Dermis microvascular lymphatic vessel endothelial cell (primary cell): ENCODE data around the gene BSN. TPM values are rescaled to one million over a fixed set of nuclear protein-coding genes. Genes with fewer than 3 reads are reported as not detected.
A peak's percentile ranks its signal among the peaks of the same experiment; 100 is the strongest.

Experiments used
- DNase-seq, 2 donors: peaks; one replicate each; pipeline versions ENCODE4 v3.0.0 to v3.0.0-alpha.2; 2010; ENCODE audit warnings: low read depth in 2 of 2
- total RNA-seq: library from RNA; depleted of rRNA; stranded (reverse); fragments of >200 nt; gene quantifications from 2 replicates; pipeline ENCODE4 v1.2.1, GENCODE V29; 2014

BSN gene
- total RNA-seq, 1 donor from 2014 or later: under 0.01 TPM

DNA sequence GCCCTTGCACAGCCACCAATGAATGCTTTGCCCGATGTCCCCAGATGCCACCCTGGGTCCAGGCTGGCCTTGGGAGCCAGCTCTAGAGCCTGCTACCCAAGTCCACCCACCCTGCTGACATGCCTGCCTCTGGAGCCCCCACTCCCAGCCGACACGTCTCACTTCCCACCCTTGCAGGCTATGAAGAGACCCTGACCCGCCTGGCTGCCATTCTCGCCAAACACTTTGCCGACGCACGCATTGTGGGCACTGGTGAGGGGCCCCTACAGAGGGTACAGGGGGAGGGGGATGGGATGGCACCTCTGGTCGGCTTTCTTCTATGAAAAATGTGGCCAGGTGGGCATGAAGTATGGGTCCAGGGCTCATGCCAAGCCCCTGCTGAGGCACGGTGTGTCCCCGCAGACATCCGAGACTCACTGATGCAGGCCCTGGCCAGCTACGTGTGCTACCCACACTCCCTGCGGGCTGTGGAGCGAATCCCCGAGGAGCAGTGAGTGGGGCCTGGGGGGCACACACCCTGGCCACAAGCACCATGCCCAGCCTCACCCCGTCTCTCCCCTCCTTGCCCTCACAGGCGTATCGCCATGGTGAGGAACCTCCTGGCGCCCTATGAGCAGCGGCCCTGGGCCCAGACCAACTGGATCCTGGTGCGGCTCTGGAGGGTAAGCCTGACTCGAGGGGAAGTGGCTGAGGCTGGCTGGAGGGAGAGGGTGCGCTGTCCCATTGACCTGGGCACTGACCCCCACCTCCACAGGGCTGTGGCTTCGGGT lies 159.2 kb downstream of the BSN start:
- no peak for DNase-seq

- no peak for DNase-seq
These were observed 160.7 kb downstream of the BSN start for GRCh38 chr3:49714728-49715550.

- no peak for DNase-seq
These were observed 161.4 kb downstream of the BSN start for GRCh38 chr3:49715611-49716121.

- no peak for DNase-seq
These were observed 161.9 kb downstream of the BSN start for GRCh38 chr3:49716169-49716568.

DNA sequence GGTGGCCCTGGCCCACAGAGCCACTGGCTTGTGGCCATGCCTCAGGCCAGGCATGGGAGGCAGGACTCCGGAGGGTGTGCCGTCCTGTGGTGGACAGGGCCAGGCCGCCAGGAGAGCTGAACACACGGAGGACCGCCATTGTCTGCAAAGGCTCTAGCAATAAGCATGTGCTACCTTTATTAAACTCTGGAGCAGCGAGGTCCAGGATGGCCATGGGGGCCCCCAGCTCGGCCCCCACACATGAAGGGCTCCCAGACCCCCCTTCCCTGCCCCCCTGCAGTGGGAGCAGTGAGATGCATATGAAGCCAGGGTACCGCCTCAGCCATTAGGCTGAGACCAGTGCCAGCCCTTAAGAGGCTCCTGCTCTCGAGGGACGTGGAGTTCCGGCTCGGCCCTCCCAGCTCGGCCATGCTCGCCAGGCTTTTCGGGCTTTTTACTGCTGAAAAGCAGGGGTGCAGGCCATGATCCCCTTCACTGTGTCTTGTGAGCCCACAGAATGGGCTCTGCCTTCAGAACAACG lies 162.5 kb downstream of the BSN start:
- no peak for DNase-seq

DNA sequence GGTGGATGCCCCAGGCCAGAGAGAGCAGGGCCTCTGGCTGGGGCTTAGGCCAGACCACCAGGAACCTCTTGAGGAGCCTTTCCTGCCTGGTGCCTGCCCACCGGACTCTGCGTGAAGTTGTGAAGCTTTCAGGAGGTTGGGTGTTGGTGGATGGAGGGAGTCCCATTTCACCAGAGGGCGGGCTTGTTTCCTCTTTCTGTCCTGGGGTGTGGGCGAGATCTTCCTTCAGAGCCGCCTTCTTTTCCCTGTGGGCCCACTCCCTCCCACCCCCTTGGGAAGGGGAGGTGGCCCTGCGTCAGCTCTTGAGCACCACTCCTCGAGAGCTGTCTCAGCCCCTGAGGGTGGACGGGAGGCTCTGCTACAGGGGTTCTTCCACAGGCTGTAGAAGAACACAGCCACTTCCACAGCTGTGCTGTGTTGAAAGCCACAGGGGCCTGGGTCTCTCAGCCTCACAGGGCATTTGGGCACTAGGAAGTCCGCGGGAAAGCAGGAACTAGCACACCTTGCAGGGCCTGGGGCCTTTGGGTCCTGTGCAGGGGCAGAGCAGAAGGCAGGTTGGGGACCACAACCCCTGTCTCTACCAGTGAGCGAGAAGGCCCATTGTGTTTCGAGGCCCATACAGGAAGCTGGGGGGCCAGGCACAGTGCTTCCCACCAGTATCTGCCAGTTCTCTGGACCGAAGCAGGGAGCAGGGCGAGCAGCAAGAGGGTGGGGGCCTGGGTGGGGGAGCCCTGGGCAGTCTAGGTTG lies 163.1 kb downstream of the BSN start:
- no peak for DNase-seq

GRCh38 chr3:49717959-49718857 lies 163.9 kb downstream of the BSN start:
- DNase-seq: no peak

DNA sequence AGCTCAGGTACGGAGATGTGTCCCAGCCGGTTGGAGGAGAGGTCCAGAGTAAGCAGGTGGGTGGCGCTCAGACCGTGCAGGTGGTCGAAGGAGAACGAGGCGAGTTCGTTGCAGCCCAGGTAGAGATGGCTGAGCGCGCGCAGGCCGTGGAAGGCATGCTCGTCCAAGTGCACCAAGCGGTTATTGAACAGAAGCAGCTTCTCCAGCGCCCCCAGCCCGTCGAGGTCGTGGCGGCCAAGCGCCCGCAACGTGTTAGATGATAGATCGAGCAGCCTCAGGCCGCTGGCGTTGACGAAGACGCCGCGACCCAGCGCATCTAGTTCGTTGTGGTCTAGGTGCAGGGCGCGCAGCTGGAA lies 164.6 kb downstream of the BSN start:
- DNase-seq: peak in 1 of 2 donors; percentile 25

GRCh38 chr3:49719214-49719884 lies 165.1 kb downstream of the BSN start, which contains the start of gene AMIGO3:
Gene AMIGO3, minus strand, starts transcription at chr3:49719684. Its CDS starts 219 bp downstream, at chr3:49719465.
- peak; percentile 57 to 91 for DNase-seq

Other genes with a start within 250 kb of the BSN start
- 20.4 and 26.9 TPM in 2 replicates for gene USP4, start 214.4 kb upstream of the BSN start, total RNA-seq
- gene GPX1, start 196.1 kb upstream of the BSN start, total RNA-seq: 512 and 672 TPM in 2 replicates
- 572 and 586 TPM in 2 replicates for gene RHOA, start 142.5 kb upstream of the BSN start, total RNA-seq
- 13.1 and 22.6 TPM in 2 replicates for gene TCTA, start 142.1 kb upstream of the BSN start, total RNA-seq
- 0.26 and 0.51 TPM in 2 replicates for gene AMT, start 132.0 kb upstream of the BSN start, total RNA-seq
- 3.7 and 9.9 TPM in 2 replicates for gene NICN1, start 125.2 kb upstream of the BSN start, total RNA-seq
- gene DAG1, start 84.2 kb upstream of the BSN start, total RNA-seq: 26.1 and 32.4 TPM in 2 replicates
- gene APEH, start 119.9 kb downstream of the BSN start, total RNA-seq: 108 and 118 TPM in 2 replicates
- 1.8 and 2.1 TPM in 2 replicates for gene MST1, start 135.0 kb downstream of the BSN start, total RNA-seq
- gene RNF123, start 135.1 kb downstream of the BSN start, total RNA-seq: 18.4 and 28.6 TPM in 2 replicates
- not detected in 2 replicates for gene AMIGO3, start 165.2 kb downstream of the BSN start, total RNA-seq
- gene GMPPB, start 169.5 kb downstream of the BSN start, total RNA-seq: 20.9 and 28.2 TPM in 2 replicates
- gene IP6K1, start 232.1 kb downstream of the BSN start, total RNA-seq: 41.1 and 60.8 TPM in 2 replicates
- gene CDHR4, start 245.4 kb downstream of the BSN start, total RNA-seq: not detected in 2 replicates
- gene INKA1, start 248.8 kb downstream of the BSN start, total RNA-seq: 13.6 and 15.0 TPM in 2 replicates